ENCODE measurements around the gene PDE4B. TPM values are rescaled to one million over a fixed set of nuclear protein-coding genes. Genes with fewer than 3 reads are reported as not detected.
A peak's percentile ranks its signal among the peaks of the same experiment; 100 is the strongest.

The PDE4B gene
- total RNA-seq, 2 donors from 2014 or later = 1.6 to 12.2 TPM

- Histone ChIP-seq H3K4me3 (no peak overlapping the region), H3K27me3 (no peaks in the 10 kb centered on the region), H3K9me3 (no peaks in the 10 kb centered on the region), H3K27ac (no peak overlapping the region), H3K4me1 (no peaks in the 10 kb centered on the region), H3K36me3 (replicated peaks in 1 of 2; ENCODE audit: insufficient read depth in 1 of 2, low read depth in 2 of 2) (no peaks in the 10 kb centered on the region)
- ATAC-seq = no peak
- intact Hi-C loops (cut with DNase I) = no loop called here
- no peak for DNase-seq
- TF ChIP-seq, protein P1, sequence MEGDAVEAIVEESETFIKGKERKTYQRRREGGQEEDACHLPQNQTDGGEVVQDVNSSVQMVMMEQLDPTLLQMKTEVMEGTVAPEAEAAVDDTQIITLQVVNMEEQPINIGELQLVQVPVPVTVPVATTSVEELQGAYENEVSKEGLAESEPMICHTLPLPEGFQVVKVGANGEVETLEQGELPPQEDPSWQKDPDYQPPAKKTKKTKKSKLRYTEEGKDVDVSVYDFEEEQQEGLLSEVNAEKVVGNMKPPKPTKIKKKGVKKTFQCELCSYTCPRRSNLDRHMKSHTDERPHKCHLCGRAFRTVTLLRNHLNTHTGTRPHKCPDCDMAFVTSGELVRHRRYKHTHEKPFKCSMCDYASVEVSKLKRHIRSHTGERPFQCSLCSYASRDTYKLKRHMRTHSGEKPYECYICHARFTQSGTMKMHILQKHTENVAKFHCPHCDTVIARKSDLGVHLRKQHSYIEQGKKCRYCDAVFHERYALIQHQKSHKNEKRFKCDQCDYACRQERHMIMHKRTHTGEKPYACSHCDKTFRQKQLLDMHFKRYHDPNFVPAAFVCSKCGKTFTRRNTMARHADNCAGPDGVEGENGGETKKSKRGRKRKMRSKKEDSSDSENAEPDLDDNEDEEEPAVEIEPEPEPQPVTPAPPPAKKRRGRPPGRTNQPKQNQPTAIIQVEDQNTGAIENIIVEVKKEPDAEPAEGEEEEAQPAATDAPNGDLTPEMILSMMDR (IDR thresholded peaks at IDR 0.05) = no peak
- TF ChIP-seq POLR2A (IDR thresholded peaks at IDR 0.05) = no peak
Measured at GRCh38 chr1:65939191-65939590, 146.5 kb downstream of the PDE4B start.

- ATAC-seq (no peak), DNase-seq (peak in 1 of 4 donors; percentile 16)
- no peak overlapping the region for H3K4me3 ChIP-seq
- H3K36me3 ChIP-seq (replicated peaks in 1 of 2; ENCODE audit: insufficient read depth in 1 of 2, low read depth in 2 of 2) = no peaks in the 10 kb centered on the region
- H3K27me3 ChIP-seq = no peaks in the 10 kb centered on the region
- H3K27ac ChIP-seq = no peak overlapping the region
- no peak for TF ChIP-seq POLR2A (IDR thresholded peaks at IDR 0.05)
- TF ChIP-seq, protein P1 (IDR thresholded peaks at IDR 0.05) = no peak
- H3K4me1 ChIP-seq = no peaks in the 10 kb centered on the region
- WGBS, 2 donors = 35 to 46% methylated on average over 2 of the region's 2 CpGs
- intact Hi-C loops (cut with DNase I) = no loop called here
- no peaks in the 10 kb centered on the region for H3K9me3 ChIP-seq
Measured at GRCh38 chr1:65939636-65940035, 146.9 kb downstream of the PDE4B start.

GRCh38 chr1:65940126-65940525 is 147.4 kb downstream of the PDE4B start:
- ATAC-seq (no peak), DNase-seq (no peak)
- no peaks in the 10 kb centered on the region for H3K9me3 ChIP-seq
- H3K36me3 ChIP-seq (replicated peaks in 1 of 2; ENCODE audit: insufficient read depth in 1 of 2, low read depth in 2 of 2) = no peaks in the 10 kb centered on the region
- H3K27ac ChIP-seq = no peak overlapping the region
- no peak for TF ChIP-seq POLR2A (IDR thresholded peaks at IDR 0.05)
- TF ChIP-seq, protein P1 (IDR thresholded peaks at IDR 0.05) = no peak
- intact Hi-C loops (cut with DNase I) = no loop called here
- no peaks in the 10 kb centered on the region for H3K27me3 ChIP-seq
- 56 to 71% methylated on average over 4 of the region's 4 CpGs for WGBS, 2 donors
- no peaks in the 10 kb centered on the region for H3K4me1 ChIP-seq
- no peak overlapping the region for H3K4me3 ChIP-seq

DNA sequence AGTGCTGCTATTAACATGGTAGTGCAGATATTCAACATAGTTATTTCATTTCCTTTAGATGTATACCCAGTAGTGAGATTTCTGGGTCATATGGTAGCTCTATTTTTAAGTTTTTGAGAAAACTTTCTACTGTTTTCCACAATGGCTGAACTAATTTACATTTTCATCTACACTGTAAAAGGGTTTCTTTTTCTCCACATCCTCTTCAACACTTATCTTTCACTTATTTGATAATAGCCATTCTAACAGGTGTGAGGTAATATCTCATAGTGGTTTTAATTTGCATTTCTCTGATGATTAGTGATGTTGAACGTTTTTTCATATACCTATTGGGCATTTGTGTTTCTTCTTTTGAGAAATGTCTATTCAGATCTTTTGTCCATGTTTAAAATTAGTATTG is 149.8 kb downstream of the PDE4B start:
- H3K4me3 ChIP-seq = no peak overlapping the region
- no peaks in the 10 kb centered on the region for H3K36me3 ChIP-seq (replicated peaks in 1 of 2; ENCODE audit: insufficient read depth in 1 of 2, low read depth in 2 of 2)
- no peaks in the 10 kb centered on the region for H3K27me3 ChIP-seq
- H3K27ac ChIP-seq = no peak overlapping the region
- no peaks in the 10 kb centered on the region for H3K4me1 ChIP-seq
- H3K9me3 ChIP-seq = no peaks in the 10 kb centered on the region
- intact Hi-C loops (cut with DNase I) = no loop called here
- 17 to 18% methylated on average over 1 of the region's 1 CpG for WGBS, 2 donors
- ATAC-seq (no peak), DNase-seq (no peak)
- TF ChIP-seq, protein P1 (IDR thresholded peaks at IDR 0.05) = no peak
- no peak for TF ChIP-seq POLR2A (IDR thresholded peaks at IDR 0.05)

GRCh38 chr1:65946376-65946775 is 153.7 kb downstream of the PDE4B start:
- Histone ChIP-seq H3K27me3 (no peaks in the 10 kb centered on the region), H3K4me3 (no peak overlapping the region), H3K27ac (no peak overlapping the region), H3K4me1 (no peaks in the 10 kb centered on the region), H3K36me3 (replicated peaks in 1 of 2; ENCODE audit: insufficient read depth in 1 of 2, low read depth in 2 of 2) (no peaks in the 10 kb centered on the region), H3K9me3 (no peaks in the 10 kb centered on the region)
- no peak for TF ChIP-seq POLR2A (IDR thresholded peaks at IDR 0.05)
- TF ChIP-seq, protein P1 (IDR thresholded peaks at IDR 0.05) = no peak
- WGBS, 2 donors = 25 to 33% methylated on average over 1 of the region's 1 CpG
- no peak for DNase-seq
- no peak for ATAC-seq
- intact Hi-C loops (cut with DNase I) = no loop called here

Data from body of pancreas (tissue), 4 donors.